ENCODE data around the gene PRTG.
"Not testable (repeated sequence)": the region's sequence is repeated elsewhere in the genome, so short reads cannot be mapped to it uniquely, and the experiment has no call there.

The PRTG gene

DNA sequence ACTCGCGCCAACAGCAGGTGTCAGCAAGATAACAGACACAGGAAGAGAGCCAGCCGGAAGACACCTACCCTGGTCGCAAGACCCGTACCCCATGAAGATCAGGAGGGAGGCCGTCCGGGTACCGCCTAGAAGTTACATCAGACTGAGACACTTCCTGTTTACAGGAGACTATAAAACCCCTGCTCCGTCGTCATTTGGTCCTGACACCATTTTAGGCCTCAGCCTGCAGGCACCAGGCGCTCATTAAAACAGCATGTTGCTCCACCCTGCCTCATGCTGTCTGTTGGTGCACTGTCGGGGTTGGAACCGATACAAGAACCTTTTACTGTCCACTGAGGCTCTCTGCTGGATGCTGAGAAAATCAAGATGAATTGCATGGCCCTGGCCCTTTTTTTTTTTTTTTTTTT is 15.6 kb upstream of the PRTG start:
- Histone ChIP-seq H3K4me1 (ENCODE audit: low read length) (no peaks in the 10 kb centered on the region), H4K20me1 (ENCODE audit: insufficient read depth, low read length) (no peaks in the 10 kb centered on the region), H2AFZ (ENCODE audit: low read depth, low read length) (no peak overlapping the region), H3K4me2 (ENCODE audit: low read length) (no peak overlapping the region), H3K4me3 (ENCODE audit: low read length) (no peak overlapping the region), H3K27ac (ENCODE audit: low read length) (no peak overlapping the region), H3K9me3 (ENCODE audit: insufficient read depth, low read length) (no peaks in the 10 kb centered on the region), H3K27me3 (ENCODE audit: low read depth, low read length) (no peaks in the 10 kb centered on the region), H3K9ac (ENCODE audit: low read length) (no peak overlapping the region), H3K36me3 (replicated peaks; ENCODE audit: low read depth, low read length) (no peaks in the 10 kb centered on the region), H3K79me2 (ENCODE audit: low read length) (no peaks in the 10 kb centered on the region)
- TF ChIP-seq EZH2phosphoT487 (IDR thresholded peaks at IDR 0.05; ENCODE audit: low read depth): no peak
- TF ChIP-seq, protein P1, sequence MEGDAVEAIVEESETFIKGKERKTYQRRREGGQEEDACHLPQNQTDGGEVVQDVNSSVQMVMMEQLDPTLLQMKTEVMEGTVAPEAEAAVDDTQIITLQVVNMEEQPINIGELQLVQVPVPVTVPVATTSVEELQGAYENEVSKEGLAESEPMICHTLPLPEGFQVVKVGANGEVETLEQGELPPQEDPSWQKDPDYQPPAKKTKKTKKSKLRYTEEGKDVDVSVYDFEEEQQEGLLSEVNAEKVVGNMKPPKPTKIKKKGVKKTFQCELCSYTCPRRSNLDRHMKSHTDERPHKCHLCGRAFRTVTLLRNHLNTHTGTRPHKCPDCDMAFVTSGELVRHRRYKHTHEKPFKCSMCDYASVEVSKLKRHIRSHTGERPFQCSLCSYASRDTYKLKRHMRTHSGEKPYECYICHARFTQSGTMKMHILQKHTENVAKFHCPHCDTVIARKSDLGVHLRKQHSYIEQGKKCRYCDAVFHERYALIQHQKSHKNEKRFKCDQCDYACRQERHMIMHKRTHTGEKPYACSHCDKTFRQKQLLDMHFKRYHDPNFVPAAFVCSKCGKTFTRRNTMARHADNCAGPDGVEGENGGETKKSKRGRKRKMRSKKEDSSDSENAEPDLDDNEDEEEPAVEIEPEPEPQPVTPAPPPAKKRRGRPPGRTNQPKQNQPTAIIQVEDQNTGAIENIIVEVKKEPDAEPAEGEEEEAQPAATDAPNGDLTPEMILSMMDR (IDR thresholded peaks at IDR 0.05; ENCODE audit: low read depth, low read length): no peak

DNA sequence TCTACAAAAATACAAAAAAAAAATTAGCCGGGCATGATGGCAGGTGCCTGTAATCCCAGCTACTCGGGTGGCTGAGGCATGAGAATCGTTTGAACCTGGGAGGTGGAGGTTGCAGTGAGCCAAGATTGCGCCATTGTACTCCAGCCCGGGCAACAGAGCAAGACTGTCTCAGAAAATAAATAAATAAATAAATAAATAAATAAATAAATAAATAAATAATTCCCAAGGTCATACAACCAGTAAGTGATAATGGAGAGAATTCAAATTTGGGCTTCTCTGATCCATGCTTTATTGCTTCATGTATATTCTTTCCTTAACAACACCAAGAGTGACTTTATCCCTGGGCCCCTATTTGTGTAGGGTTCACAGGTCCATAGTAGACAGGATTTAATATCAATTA is 10.5 kb upstream of the PRTG start:
- not testable (repeated sequence) for H3K9ac ChIP-seq (ENCODE audit: low read length); H3K9me3 ChIP-seq (ENCODE audit: insufficient read depth, low read length); H3K4me1 ChIP-seq (ENCODE audit: low read length); H3K79me2 ChIP-seq (ENCODE audit: low read length); H2AFZ ChIP-seq (ENCODE audit: low read depth, low read length); H3K4me3 ChIP-seq (ENCODE audit: low read length); H3K27ac ChIP-seq (ENCODE audit: low read length); H3K36me3 ChIP-seq (replicated peaks; ENCODE audit: low read depth, low read length); H3K4me2 ChIP-seq (ENCODE audit: low read length); H3K27me3 ChIP-seq (ENCODE audit: low read depth, low read length); H4K20me1 ChIP-seq (ENCODE audit: insufficient read depth, low read length)

DNA sequence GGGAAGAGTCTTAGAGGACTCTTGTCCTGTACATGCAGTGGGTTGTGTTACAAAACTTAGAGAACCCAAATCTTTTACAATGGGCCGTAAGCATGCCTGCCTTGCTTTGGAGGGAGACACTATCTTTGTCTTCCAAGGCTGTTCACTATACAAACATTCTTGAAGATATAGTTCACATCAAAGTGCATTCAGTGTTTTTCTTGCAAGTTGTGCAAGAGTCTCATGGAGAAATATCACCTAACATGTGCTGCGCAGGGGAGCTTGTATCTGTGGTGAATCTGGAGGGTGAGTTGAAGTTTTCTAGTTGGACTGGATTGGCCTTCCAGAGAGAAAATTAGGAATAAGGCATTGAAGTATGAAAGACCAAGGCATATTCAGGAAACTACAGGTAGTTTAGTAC is 7.8 kb upstream of the PRTG start:
- Histone ChIP-seq H3K4me2 (ENCODE audit: low read length) (no peak overlapping the region), H3K79me2 (ENCODE audit: low read length) (no peaks in the 10 kb centered on the region), H3K4me1 (ENCODE audit: low read length) (no peaks in the 10 kb centered on the region), H3K9me3 (ENCODE audit: insufficient read depth, low read length) (no peaks in the 10 kb centered on the region), H4K20me1 (ENCODE audit: insufficient read depth, low read length) (no peaks in the 10 kb centered on the region), H3K9ac (ENCODE audit: low read length) (no peak overlapping the region), H3K4me3 (ENCODE audit: low read length) (no peak overlapping the region), H2AFZ (ENCODE audit: low read depth, low read length) (no peak overlapping the region), H3K27me3 (ENCODE audit: low read depth, low read length) (no peaks in the 10 kb centered on the region), H3K36me3 (replicated peaks; ENCODE audit: low read depth, low read length) (no peaks in the 10 kb centered on the region), H3K27ac (ENCODE audit: low read length) (no peak overlapping the region)
- TF ChIP-seq, protein P1 (IDR thresholded peaks at IDR 0.05; ENCODE audit: low read depth, low read length): no peak
- TF ChIP-seq EZH2phosphoT487 (IDR thresholded peaks at IDR 0.05; ENCODE audit: low read depth): no peak

DNA sequence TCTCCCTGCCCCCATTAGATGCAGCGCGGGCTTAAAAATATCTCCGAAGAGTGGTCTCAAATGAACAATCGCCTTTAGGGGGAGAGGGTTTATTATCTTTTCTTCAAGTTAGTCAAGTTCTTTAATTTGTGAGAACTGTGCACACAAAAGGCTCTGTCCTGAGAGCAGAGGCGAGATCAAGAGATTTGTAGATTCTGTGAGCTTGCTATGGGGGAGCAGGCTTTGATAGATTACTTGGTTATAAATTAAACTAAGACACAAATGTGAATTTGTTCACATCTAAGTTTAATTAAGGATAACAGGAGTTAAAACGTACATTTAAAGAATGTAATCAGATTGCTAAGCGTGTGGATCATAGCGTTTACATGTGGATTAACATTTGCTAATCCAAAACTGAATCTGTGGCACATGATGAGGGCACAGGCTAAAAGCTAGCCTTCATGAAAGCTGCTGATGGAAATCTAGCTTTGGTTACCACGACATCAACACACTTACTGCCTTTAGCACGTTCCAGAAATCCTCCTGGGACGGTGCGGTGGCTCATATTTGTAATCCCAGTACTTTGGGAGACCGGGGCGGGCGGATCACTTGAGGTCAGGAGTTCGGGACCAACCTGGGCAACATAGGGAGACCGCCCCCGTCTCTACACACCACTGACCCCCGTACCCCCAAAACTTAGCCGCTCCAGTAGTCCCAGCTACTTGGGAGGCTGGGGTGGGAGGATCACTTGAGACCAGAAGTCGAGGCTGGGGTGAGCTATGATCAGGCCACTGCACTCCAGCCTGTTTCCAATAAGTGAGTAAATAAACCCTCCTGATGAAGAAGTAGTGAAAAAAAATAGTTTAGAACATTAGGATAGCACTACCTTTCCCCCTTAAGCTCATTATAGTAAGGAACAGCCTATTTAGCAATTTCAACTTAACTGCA is 1.0 kb upstream of the PRTG start:
- Histone ChIP-seq H4K20me1 (ENCODE audit: insufficient read depth, low read length) (no peaks in the 10 kb centered on the region), H3K9ac (ENCODE audit: low read length) (no peak overlapping the region), H3K4me1 (ENCODE audit: low read length) (no peaks in the 10 kb centered on the region), H3K4me2 (ENCODE audit: low read length) (no peak overlapping the region), H3K36me3 (replicated peaks; ENCODE audit: low read depth, low read length) (no peaks in the 10 kb centered on the region), H3K27ac (ENCODE audit: low read length) (no peak overlapping the region), H3K27me3 (ENCODE audit: low read depth, low read length) (0 out of 2 replicates have a peak, but pooled peaks cover 3% of the 10 kb centered on the region), H3K79me2 (ENCODE audit: low read length) (no peaks in the 10 kb centered on the region), H2AFZ (ENCODE audit: low read depth, low read length) (no peak overlapping the region), H3K4me3 (ENCODE audit: low read length) (no peak overlapping the region), H3K9me3 (ENCODE audit: insufficient read depth, low read length) (no peaks in the 10 kb centered on the region)
- TF ChIP-seq, protein P1 (IDR thresholded peaks at IDR 0.05; ENCODE audit: low read depth, low read length): no peak
- no peak for TF ChIP-seq EZH2phosphoT487 (IDR thresholded peaks at IDR 0.05; ENCODE audit: low read depth)

Measured in OCI-LY3 (cell line).